ENCODE data around the gene CD7. TPM values are rescaled to one million over a fixed set of nuclear protein-coding genes. Genes with fewer than 3 reads are reported as not detected.
A peak's percentile ranks its signal among the peaks of the same experiment; 100 is the strongest.

The CD7 gene
- total and polyA plus RNA-seq, 9 of the 15 experiments (the other 6 are each of a cell fraction or from before 2014, with no cell fraction given): 0.21 to 0.35 TPM; not detected in 7

- peak in 1 of 2 experiments; percentile 82; a peak in 2 of 4 replicates for TF ChIP-seq ZNF639 (CRISPR knock-in tag; conservative IDR thresholded peaks at IDR 0.05 in 1 of 2, IDR thresholded peaks at IDR 0.05 in 1 of 2)
- TF ChIP-seq NBN (IDR thresholded peaks at IDR 0.05; ENCODE audit: low read depth): no peak; the same call in 1 of the 2 replicates
- TF ChIP-seq SPI1 (IDR thresholded peaks at IDR 0.05; ENCODE audit: borderline replicate concordance, low read depth, low read length): peak; percentile 59; the same call in 1 of the 2 replicates
- TF ChIP-seq ELF4 (CRISPR knock-in tag; IDR thresholded peaks at IDR 0.05): peak; percentile 50
- no peak for TF ChIP-seq CLOCK (CRISPR knock-in tag; IDR thresholded peaks at IDR 0.05; ENCODE audit: borderline replicate concordance)
- no peak for TF ChIP-seq MBD1 (CRISPR knock-in tag; IDR thresholded peaks at IDR 0.05)
- TF ChIP-seq DLX4 (CRISPR knock-in tag; IDR thresholded peaks at IDR 0.05): no peak
- TF ChIP-seq CHD4 (IDR thresholded peaks at IDR 0.05; ENCODE audit: insufficient read depth, insufficient replicate concordance, low read depth, low read length, poor library complexity, severe bottlenecking): no peak
- TF ChIP-seq HMGN3 (IDR thresholded peaks at IDR 0.05; ENCODE audit: borderline replicate concordance, extremely low read depth, insufficient read length, low read depth, low read length): peak; percentile 91
- peak; percentile 53 for TF ChIP-seq PHF20 (IDR thresholded peaks at IDR 0.05; ENCODE audit: partially characterized antibody)
- no peak for TF ChIP-seq TFE3 (CRISPR knock-in tag; IDR thresholded peaks at IDR 0.05)
- peak; percentile 66; the same call in 1 of the 2 replicates for TF ChIP-seq TFAP4 (CRISPR knock-in tag; IDR thresholded peaks at IDR 0.05; ENCODE audit: borderline replicate concordance)
- peak; percentile 44; the same call in 1 of the 2 replicates for TF ChIP-seq CEBPG (CRISPR knock-in tag; IDR thresholded peaks at IDR 0.05)
- TF ChIP-seq CEBPG (tag; conservative IDR thresholded peaks at IDR 0.05 in 1 of 2, IDR thresholded peaks at IDR 0.05 in 1 of 2): peak; percentile 3 to 24; a peak in 1 of 4 replicates
- no peak for TF ChIP-seq U2AF1 (optimal IDR thresholded peaks at IDR 0.05; ENCODE audit: low read depth, low read length)
Measured at GRCh38 chr17:82297714-82298537, 19.5 kb downstream of the CD7 start (continued).

Measured in K562 (cell line).